Measurements from ENCODE around the gene KIT. TPM values are rescaled to one million over a fixed set of nuclear protein-coding genes. Genes with fewer than 3 reads are reported as not detected.
"Not testable (repeated sequence)": the region's sequence is repeated elsewhere in the genome, so short reads cannot be mapped to it uniquely, and the experiment has no call there.

Gene KIT
- 0.15 and 0.22 TPM in 2 replicates for total RNA-seq

DNA sequence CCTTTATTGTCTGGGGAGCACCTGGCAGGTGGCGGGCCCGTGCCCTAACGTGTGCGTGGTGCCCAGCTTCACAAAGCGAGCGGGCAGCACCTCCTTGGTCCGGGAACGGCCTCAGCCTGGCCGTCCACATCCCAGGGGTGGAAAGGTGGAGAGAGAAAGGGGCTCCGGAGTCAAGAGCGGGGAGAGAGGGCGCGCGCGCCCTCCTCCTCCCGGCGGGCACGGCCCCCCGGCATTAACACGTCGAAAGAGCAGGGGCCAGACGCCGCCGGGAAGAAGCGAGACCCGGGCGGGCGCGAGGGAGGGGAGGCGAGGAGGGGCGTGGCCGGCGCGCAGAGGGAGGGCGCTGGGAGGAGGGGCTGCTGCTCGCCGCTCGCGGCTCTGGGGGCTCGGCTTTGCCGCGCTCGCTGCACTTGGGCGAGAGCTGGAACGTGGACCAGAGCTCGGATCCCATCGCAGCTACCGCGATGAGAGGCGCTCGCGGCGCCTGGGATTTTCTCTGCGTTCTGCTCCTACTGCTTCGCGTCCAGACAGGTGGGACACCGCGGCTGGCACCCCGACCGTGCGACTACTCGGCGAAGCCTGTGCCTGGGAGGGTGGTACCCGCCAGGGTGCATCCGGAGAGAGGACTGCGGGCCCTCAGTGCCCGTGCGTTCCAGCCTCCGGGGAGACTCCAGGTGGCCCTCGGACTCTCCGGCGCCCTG lies at the start of gene KIT:
Gene KIT (plus strand): TSS at position 407 of the 701 bp plus-strand sequence. CDS start 58 bp downstream, at position 465.
- intact Hi-C loops (cut with micrococcal nuclease), result no loop called here

DNA sequence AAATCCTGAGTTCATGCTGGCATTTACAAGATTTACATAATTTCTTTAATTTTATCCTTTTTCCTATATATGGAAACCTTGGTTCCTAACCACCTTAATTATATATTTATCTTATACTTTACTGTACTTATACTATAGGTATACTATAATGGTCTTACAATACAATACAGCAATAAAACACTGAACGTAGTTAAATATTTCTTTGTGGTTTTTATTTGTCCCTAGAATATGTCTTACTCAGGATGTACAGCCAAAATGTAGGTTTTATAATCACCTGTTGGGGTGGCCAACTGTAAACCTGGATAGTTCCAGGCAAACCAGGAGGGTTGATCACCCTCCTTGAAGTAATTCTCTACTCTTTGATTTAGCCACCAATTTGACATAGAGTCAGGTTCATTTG lies 48.4 kb upstream of the KIT start:
- intact Hi-C loops (cut with micrococcal nuclease), result no loop called here

DNA sequence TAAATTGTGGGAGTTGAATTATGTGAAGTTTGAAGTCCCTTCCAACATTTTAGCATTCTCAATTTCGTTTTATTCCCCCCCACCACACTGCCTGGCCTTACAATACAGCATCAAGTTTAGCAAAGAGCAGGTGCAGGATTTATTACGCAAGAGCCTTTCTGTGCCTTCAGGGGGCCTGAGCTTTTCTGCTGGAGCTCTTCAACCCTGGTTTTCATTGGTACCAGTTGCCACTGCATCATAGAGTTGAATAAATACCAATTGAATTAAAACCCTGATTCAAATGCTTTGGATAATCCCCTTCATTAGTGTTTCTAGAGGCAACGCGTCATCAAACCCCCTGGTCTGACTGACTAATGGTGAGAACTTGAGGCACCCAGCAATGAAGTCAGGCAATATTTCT lies 43.6 kb upstream of the KIT start:
- intact Hi-C loops (cut with micrococcal nuclease), result no loop called here

DNA sequence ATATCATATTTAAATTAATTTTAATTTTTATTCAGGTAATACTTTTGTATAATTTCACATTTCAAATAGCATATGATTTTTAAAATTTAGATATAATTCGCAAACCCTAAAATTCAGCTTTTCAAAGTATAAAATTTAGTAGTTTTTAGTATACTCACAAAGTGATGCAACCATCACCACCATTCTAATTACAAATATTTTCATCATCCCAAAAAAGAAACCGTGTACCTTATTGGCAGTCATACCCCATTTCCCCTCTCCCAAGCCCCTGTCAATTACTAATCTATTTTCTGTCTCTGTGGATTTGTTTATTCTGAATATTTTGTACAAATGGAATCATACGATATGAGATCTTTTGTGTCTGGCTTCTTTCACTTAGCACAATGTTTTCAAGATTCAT lies 37.0 kb upstream of the KIT start:
- intact Hi-C loops (cut with micrococcal nuclease), result no loop called here

DNA sequence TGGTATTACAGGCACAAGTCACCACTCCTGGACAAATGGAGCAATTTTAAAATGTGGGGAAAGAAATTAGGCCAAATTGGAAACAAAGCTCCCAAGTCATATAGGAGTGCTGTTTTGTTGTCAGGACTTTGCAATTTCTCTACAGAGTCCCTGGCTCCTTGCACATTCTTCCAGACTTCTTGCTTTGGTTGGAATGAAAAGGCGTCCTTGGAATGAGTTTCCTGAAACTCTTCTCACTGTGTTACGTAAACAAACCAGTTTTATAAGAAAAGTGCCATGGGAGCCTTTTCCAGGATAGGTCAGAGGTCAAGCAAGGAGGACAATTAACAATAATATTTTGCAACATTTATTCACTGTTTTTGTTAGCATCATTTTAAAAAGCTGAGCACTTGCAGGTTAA lies 32.4 kb upstream of the KIT start:
- intact Hi-C loops (cut with micrococcal nuclease), result no loop called here

DNA sequence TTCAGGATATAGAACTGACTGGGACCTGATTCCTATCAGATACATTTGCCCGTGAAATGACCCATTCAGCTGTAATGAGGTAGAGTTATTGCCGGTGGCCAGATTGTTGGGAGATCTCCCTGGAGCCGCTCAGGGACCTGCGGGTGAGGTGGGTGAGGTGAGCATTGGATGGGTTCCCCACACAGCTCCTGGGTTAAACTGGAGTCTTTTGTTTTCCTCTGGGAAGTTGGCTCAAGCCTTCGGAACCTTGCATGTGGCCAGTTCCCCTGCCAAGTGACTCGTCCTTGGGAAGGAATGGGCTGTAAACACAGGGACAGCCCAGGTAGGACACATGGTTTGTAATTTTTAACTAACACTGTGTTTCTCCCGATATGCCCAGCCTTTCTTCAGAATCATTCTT lies 31.6 kb upstream of the KIT start:
- intact Hi-C loops (cut with micrococcal nuclease), result no loop called here

DNA sequence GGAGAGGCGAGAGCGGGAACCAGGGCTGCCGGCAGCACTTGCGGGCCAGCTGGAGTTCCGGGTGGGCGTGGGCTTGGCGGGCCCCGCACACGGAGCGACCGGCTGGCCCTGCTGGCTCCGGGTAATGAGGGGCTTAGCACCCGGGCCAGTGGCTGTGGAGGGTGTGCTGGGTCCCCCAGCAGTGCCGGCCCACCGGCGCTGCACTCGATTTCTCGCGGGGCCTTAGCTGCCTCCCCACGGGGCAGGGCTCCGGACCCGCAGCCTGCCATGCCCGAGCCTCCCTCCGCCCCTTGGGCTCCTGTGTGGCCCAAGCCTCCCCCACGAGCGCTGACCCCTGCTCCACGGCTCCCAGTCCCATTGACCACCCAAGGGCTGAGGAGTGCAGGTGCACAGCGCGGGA lies 25.2 kb upstream of the KIT start:
- intact Hi-C loops (cut with micrococcal nuclease), result no loop called here

DNA sequence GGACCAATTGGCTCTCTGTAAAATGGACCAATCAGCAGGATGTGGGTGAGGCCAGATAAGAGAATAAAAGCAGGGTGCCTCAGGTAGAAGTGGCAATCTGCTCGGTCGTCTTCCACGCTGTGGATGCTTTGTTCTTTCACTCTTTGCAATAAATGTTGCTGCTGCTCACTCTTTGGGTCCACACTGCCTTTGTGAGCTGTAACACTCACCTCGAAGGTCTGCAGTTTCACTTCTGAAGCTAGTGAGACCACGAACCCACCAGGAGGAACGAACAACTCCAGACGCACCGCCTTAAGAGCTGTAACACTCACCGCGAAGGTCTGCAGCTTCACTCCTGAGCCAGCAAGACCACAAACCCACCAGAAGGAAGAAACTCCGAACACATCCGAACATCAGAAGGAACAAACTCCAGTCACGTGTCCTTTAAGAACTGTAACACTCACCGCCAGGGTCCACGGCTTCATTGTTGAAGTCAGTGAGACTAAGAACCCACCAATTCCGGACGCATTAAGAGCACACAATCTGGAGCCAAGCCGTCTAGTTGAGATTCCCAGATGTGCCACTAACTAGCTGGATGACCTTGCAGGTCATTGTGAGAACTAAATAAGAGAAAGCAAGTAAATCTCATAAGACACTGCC lies 24.5 kb upstream of the KIT start:
- intact Hi-C loops (cut with micrococcal nuclease), result not testable (repeated sequence)

DNA sequence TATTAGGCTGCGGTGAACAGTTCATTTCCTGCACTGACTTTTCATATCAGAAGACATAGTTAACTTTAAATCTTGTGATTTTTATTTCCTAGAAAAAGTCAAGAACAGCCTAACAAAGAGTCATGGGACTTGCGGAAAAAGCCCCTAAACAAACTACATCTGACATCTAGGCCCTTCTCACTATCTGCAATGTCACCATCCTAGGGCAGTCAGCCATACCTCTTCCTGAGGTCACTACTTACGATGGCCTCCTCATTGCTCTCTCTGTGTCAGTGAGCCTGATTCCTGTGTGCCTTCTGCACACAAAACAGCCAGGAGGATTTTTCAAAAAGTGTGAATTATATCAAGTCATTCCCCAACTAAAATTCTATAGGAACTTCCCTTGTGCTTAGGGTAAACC lies 22.4 kb upstream of the KIT start:
- intact Hi-C loops (cut with micrococcal nuclease), result no loop called here

DNA sequence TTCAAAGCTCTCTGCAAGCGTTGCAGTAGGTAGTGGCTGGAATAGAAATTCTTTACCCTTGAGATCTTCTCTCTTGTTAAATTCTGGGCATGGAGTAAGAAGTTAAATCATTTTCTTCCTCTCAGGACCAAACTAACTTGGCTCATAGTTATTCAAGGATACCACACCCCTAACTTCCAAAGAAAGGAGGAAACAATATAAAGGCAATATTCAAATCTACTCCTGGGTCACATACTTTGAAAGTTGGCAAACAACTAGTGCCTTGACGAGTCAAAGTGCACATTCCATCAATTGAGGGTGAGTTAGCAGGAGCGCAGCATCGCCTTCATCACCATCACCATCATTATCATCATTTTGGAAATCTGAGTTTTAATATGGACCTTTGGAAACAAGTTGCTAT lies 20.4 kb upstream of the KIT start:
- intact Hi-C loops (cut with micrococcal nuclease), result no loop called here

DNA sequence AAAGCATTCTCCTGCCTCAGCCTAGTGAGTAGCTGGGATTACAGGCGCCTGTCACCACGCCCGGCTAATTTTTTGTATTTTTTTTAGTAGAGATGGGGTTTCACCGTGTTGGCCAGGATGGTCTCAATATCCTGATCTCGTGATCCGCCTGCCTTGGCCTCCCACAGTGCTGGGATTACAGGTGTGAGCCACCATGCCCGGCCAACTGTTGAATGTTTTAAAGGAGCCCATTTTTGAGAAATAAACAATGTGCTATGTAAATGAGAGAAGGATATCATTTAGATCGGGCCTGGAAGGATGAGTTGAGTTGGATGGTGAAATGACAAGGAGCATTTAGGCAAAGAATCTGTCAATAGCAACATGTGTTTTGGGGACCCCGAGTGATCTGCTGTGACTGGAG lies 16.7 kb upstream of the KIT start:
- intact Hi-C loops (cut with micrococcal nuclease), result not testable (repeated sequence)

DNA sequence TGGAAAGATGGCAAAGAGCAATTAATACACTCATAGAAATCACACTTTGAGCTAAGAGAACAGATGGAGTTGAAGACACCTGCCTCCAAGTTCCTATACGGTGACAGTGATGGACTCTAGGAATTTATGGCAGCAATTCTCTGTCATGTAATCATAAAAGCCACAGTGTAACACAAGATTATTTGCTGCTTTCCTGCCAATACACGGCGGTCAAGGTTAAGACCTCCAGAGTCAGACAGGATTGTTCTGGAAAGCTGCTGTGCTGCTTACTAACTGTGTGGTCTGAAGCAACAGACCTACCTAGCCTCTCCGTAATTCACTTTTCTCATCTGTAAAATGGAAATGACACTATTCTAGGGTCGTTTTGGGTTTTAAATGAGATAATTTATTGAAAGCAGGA lies 14.6 kb upstream of the KIT start:
- intact Hi-C loops (cut with micrococcal nuclease), result no loop called here

DNA sequence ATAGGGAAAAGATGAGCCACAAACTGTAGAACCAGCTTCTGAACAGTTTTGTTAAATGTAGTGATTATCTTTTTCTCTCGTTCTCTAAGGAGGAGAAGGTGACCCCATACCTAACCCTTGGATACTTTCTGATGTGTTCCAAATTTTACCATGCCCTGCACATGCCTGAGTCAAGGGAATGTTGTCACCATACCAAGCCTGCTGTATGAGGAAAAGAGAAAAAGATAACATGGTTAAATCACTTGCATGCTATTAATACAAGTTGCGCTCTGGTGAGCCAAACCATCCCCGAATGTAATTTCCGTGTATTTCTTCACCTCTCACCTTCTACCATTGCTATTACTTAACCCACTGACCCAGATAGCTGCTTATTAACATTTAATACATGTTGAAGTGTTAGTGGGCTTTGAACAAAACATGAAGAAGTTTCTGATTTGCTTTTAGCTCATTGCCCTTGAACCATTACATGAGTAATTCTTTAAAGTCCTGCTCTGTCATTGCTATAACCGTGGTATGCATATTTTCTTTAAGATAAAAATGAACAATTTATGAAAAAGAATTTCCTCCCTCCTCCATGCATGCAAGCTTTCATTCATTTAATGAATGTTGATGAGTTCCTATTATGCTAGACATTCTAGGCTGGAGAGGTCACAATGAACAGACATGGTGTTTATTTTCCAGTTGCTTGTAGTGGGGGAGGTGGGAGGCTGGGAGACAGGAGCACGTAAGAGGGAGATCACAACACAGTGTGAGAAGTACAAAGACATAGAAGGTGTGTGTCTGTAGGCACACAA lies 13.6 kb upstream of the KIT start:
- intact Hi-C loops (cut with micrococcal nuclease), result no loop called here

DNA sequence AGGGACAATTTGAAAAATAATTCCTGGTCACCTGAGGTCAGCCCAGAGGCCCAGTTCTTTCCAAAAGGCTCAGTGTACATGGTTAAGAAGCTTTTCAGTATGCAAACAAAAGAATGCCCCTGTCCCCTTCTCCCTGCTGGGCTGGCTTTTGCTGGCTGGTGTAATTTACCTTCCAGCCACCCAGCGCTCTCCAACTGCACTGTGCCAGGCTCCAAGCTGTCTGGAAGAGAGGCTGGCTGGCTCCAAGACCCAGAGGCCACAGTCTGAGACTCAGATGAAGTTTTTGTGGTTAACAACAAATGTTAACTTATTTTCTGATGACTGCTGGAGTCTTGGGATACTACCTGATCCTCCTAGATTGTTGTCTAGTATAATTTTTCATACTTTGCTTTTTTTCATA lies 11.9 kb upstream of the KIT start:
- intact Hi-C loops (cut with micrococcal nuclease), result no loop called here

DNA sequence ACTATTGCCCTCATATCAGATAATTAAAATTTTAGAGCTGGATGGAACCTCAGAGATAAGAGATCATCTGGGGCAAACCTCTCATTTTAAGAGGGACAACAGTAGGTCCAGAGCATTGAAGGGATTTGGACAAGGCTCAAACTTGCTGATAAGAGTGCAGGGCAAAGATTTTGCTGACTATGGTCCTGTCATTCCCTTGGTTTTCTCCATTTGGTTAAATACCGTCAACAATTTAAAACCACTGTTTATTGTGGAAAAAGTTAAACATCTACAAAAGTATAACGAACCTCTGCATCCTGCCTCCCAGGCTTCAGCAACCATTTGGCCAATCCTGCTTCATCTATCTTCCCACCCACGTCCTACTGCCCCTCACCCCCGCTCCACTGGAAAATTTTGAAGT lies 10.7 kb upstream of the KIT start:
- intact Hi-C loops (cut with micrococcal nuclease), result no loop called here

DNA sequence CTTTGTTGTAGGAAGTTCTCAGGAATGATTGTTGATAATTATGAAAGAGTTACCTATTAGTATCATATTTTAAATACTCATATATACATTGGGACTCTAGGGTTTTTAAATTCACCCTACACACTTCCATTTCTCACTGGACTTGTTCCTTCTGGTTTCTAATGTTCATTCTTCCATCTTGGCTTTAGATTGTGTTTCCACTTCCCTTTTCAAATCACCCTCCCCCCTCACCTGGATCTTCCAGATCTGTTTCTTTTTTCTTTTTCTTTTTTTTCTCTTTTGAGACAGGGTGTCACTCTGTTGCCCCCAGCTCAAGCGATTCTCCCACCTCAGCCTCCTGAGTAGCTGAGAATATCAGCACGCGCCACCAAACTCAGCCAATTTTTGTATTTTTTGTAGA lies 6.7 kb upstream of the KIT start:
- intact Hi-C loops (cut with micrococcal nuclease), result no loop called here

DNA sequence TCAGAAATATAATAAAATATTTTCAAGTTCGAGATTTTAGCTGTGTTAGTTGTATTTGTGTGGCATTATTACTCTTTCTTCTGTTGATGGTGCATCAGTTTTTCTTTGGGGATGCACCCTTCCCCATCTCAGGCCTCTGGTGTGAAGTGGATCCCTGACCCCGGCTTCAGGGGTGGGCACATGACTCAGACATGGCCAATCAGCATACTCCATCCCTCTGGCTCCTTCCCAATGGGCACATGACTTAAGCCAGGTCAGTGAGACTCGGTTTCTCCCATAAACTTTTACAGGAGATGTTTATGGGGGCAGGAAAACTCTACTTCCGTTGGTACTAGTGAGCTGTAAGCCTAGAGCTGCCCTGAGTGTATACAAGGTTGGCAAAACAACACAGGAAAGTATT lies 3.0 kb upstream of the KIT start:
- intact Hi-C loops (cut with micrococcal nuclease), result no loop called here

DNA sequence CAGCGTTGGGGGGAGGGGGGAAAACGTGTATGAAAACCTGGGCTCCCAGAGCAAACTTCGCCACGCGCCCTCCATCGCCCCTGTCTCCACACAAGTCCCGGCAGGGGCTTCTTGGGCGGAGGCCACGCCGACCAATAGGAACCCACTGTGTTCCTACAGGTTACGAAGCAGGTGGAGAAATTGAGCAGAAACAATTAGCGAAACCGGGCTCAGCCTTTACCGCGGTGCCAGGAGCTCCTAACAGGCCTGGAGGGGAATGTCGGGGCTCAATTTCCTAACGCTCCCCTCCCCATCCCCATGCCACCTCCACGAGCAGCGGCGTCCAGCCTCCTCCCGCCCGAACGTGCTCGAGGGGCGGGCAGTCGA lies 589 bp upstream of the KIT start:
- intact Hi-C loops (cut with micrococcal nuclease), result no loop called here

DNA sequence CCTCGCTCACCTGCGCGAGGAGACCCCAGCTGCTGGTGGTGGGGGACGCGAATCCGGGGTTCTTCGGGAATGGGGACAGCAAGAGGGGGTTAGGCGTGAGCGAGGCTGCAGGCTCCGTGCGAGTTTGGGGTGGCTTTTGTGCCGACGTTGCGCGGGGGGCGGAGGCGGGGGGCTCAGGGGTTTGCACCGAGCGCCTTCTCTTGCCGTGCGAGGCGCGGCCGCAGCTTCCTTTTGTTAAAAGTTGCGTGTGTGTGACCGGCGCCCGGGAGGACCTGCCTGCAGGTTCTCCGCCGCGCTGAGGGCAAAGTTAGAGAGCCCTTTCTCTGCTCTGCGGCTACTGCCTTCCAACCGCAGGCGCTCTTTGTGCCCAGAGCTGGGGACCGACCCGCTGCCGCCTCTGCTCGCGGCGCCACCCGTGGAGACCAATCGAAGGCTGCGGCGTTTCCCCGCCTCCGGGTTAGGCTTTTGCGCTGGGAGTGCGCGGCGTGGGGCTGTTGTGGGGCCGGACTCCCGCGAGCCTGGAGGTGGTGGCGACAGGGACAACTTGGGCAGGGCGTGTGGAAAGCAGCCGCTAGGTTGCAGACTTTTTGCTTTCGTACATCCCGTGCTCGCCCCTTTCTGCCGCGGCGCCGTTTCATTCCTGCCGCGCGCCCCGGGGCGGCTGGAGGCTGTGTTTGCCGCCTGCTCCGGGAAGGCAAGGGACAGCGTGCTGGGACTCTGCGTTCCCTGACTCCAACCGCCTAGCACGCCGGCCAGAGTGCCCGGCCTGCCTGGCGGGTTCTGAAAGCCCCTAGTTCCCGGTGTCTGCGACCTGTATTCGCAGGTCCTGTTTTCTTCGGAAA lies 716 bp downstream of the KIT start:
- intact Hi-C loops (cut with micrococcal nuclease), result no loop called here

DNA sequence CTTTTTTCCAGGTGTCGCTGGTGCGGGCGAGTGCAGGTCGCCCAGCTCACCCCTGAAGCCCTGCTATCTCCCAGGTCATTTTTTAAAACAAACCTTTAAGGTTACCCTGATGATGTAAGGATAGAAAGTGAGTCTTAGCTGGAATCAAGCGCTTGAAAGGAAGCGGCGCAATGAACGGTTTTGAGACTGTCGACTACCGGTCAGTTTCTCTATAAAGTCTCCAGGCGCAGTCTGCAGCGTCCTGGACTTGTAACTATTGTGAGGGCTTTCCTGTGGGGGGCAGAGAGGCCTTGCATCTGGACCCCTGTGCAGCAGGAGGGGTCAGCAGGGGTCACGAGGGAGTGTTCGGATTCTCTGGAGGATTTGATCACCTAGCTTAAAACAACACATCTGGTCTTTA lies 1.6 kb downstream of the KIT start:
- intact Hi-C loops (cut with micrococcal nuclease), result no loop called here

DNA sequence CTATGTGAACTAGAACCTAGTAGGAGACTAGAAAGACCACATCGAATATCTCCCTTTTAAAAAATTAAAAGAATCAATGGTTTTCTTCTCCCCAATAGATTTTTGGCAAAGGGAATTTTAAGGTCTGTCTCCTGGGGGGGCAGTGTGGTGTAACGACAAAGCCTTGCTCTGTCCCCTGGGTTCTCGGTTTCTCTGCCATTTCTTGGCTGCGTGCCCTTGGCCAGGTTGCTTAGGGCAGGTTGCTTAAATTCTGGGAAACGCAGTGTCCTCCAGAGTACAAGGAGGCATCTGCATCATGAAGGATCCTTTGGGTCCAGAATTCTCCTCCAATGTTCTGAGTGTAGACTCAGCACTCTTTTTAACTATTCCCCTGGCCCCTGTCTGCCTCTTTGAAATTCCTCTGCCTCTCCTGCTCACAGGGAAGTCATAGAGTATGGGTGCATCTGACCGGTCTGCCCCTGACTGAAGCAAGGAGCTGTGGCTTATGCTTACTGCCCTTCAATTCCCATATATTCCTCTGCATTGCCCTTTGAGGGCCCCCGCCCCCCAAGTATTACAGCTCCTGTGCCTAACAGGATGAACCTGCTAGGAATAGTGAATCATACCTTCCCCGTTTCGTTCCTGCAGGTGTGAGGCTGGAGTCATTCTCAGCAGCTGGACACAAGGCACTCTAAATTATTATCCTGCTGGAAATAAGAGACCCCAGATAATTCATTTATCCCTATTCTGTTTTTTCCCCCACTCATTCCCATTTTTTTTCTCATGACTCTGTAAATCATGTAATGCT lies 2.2 kb downstream of the KIT start:
- intact Hi-C loops (cut with micrococcal nuclease), result no loop called here

All from T-helper 1 cell treated with Interleukin-12 subunit alpha and Interleukin-12 subunit beta and Interleukin-4 antibody, amounts not matched to agents 30 ng/mL and 1 ng/mL, for 36 hours (primary cell).